ENCODE data around the gene WDR90.

- no peak for TF ChIP-seq SETDB1 (IDR thresholded peaks at IDR 0.05; ENCODE audit: insufficient read length, low read length)
- TF ChIP-seq CTCF (tag by site-specific recombination; IDR thresholded peaks at IDR 0.05) = no peak
- no peak for TF ChIP-seq ZNF514 (tag by site-specific recombination; IDR thresholded peaks at IDR 0.05)
- no peak for TF ChIP-seq ZNF19 (tag by site-specific recombination; IDR thresholded peaks at IDR 0.05; ENCODE audit: low read depth)
- TF ChIP-seq REST (tag by site-specific recombination; IDR thresholded peaks at IDR 0.05) = no peak
- TF ChIP-seq MYNN (tag by site-specific recombination; IDR thresholded peaks at IDR 0.05; ENCODE audit: borderline replicate concordance) = no peak
- no peak for TF ChIP-seq ZNF585B (tag by site-specific recombination; IDR thresholded peaks at IDR 0.05)
- no peak for TF ChIP-seq ZNF280C (tag by site-specific recombination; IDR thresholded peaks at IDR 0.05)
- no peak for TF ChIP-seq ZNF596 (tag by site-specific recombination; IDR thresholded peaks at IDR 0.05)
- TF ChIP-seq PBX3 (CRISPR knock-in tag; IDR thresholded peaks at IDR 0.05) = no peak
- TF ChIP-seq ZNF658 (tag by site-specific recombination; IDR thresholded peaks at IDR 0.05) = no peak
- no peak for TF ChIP-seq ZBTB21 (tag by site-specific recombination; IDR thresholded peaks at IDR 0.05)
- no peak for TF ChIP-seq ZNF184 (tag by site-specific recombination; IDR thresholded peaks at IDR 0.05)
Measured at GRCh38 chr16:627454-628239, 21.5 kb upstream of the WDR90 start.

Data from HEK293 (cell line).